Fibroblast of peridontal ligament (primary cell): ENCODE measurements around the gene TTC12.

ENCODE experiments used
- DNase-seq: peaks from one replicate; pipeline ENCODE4 v3.0.0-alpha.2; 2010; ENCODE audit errors: extremely low read depth

The TTC12 gene

GRCh38 chr11:113376156-113376555 lies 61.8 kb downstream of the TTC12 start:
- DNase-seq, result no peak

- DNase-seq, result peak; percentile 48
These were observed 63.5 kb downstream of the TTC12 start for GRCh38 chr11:113377681-113378412.

GRCh38 chr11:113378692-113379091 lies 64.3 kb downstream of the TTC12 start:
- no peak for DNase-seq

DNA sequence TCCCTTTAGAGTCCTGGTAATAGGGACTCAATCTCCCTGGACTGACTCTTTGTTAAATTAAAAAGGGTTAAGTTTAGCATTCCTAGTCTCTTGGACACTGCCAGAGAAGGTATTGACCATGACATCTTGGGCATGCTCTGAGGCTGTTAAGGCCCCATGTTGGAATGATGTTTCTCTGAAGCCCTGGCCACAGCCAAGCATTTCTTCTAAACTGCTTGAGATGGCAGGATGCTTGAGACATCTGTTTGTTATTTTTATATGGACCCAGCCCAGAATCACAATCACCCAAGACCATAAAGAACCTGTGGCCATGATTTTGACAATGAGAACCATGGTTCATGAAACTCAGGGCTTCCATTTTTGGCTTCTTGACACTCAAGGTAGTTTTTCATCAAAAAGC lies 67.7 kb downstream of the TTC12 start:
- DNase-seq, result peak; percentile 36

DNA sequence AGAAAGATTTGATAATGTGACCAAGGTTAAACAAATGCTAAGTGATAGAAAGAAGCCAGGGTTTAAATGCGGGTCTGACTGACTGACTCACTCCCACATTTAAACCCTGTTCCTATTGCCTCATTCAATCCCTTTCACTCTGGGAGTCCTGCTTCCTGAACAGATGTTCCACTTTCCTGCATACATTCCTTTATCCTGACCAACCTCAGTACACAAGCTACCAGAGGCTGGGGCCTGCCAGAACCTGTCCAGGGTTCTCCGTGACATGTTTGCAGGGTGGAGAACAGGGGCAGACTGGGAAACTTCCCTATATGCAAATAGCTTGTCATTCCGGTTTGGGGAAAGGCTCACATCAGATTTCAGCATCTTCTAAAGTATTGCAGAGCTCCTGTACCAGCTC lies 70.2 kb downstream of the TTC12 start:
- DNase-seq, result peak; percentile 87

- DNase-seq, result no peak
These were observed 71.4 kb downstream of the TTC12 start for GRCh38 chr11:113385749-113386148.

GRCh38 chr11:113386866-113387265 lies 72.5 kb downstream of the TTC12 start:
- DNase-seq, result no peak

GRCh38 chr11:113387605-113388211 lies 73.3 kb downstream of the TTC12 start, which contains the start of gene ANKK1:
ANKK1 (plus strand) TSS chr11:113387779; CDS start chr11:113387885, 106 bp downstream.
- DNase-seq, result no peak

- no peak for DNase-seq
These were observed 74.9 kb downstream of the TTC12 start for GRCh38 chr11:113389272-113389671.

GRCh38 chr11:113392236-113392921 lies 78.0 kb downstream of the TTC12 start:
- DNase-seq, result peak; percentile 51

DNA sequence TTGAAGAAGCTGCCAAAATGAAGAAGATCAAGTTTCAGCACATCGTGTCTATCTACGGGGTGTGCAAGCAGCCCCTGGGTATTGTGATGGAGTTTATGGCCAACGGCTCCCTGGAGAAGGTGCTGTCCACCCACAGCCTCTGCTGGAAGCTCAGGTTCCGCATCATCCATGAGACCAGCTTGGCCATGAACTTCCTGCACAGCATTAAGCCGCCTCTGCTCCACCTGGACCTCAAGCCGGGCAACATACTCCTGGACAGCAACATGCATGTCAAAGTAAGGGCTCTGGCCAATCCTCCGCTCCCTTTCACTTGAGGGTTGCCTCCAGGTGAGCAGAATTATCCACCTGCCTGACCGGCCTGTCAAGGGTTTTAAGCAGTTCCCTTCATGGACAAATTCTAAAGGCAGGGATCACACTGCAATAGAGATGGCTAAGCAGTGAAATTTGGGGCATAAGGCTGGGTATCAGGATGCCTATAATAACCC lies 79.2 kb downstream of the TTC12 start:
- DNase-seq, result no peak

DNA sequence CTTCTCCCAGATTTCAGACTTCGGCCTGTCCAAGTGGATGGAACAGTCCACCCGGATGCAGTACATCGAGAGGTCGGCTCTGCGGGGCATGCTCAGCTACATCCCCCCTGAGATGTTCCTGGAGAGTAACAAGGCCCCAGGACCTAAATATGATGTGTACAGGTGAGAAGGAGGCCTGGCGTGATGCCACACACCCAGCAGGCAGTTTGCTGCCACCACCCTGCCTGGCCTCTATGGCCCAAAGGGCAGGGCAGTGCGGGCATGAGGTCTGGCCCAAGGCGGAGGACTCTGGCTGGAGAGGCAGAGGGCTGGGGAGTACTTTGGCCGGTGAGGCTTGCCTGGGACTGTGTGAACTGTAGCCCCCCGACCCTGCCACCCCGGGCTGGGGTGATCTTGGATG lies 80.5 kb downstream of the TTC12 start:
- no peak for DNase-seq

DNA sequence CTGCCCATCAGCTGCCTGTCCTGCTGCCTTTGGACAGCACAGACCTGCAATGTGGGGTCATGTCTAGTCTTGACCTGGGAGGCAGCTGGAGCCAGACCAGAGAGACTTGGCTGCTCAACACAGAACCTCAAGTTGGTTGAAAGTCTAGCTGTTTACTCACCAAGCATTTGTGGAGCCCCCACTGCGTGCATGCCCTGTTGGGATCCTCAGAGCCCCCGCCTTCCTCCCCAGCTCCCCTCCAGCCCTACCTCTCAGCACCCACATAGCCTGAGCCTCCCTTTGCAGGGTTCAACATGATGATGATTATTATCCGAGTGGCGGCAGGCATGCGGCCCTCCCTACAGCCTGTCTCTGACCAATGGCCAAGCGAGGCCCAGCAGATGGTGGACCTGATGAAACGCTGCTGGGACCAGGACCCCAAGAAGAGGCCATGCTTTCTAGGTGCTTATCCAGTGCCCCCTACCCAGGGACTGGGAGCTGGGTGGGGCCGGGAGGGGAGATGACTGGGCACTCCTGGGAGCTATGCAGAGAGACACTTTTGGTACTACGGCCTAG lies 81.5 kb downstream of the TTC12 start:
- no peak for DNase-seq

DNA sequence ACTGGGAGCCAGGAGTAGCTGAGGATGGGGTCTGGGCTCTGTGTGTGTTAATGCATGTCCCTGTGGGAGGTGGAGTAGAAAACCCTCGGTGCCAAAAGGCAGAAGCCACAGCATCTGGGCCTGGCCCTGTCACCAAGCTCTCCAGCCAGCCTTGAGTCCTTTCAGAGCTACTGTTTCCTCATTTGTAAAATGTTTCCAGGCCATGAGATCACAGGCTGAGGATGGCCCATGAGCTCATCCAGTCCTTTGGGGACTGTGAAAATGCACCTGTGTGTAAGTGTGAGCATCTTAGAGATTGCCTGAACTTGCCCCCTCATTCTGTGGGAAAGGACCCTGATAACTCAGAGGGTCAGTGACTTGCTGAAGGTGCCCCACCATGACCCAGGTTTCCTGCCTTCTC lies 82.3 kb downstream of the TTC12 start:
- no peak for DNase-seq

DNA sequence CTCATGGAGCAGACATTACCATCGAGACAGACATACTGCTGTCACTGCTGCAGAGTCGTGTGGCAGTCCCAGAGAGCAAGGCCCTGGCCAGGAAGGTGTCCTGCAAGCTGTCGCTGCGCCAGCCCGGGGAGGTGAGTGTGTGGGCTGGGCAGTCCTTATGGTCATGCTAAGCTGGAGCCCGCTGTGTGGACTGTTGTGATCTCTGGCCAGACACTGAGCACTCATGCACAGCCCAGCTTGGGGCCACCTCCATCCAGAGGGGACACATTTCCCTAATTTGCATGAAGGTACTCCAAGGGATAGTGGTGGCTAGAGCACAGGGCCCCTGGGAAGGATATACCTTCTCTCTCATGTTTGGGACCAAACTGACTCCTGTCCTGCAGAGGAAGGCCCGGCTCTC lies 82.8 kb downstream of the TTC12 start:
- no peak for DNase-seq

DNA sequence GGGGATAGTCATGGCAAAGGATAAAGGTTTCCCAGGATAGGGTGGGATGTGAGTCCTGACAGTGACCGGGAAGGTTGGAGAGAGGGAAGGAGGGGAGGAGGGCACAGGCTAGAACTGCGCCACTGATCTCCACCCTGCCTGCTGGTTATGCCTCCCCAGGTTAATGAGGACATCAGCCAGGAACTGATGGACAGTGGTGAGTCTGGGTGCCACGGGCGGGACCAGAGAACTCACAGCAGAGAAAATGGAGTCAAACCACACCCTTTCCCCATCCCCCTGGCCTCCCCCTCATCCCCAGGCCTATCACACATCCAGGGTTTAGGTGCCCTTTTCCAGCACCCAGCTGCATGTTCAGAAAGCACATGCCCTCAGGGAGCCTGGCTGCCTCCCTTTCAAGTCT lies 83.4 kb downstream of the TTC12 start:
- DNase-seq, result no peak

- no peak for DNase-seq
These were observed 84.5 kb downstream of the TTC12 start for GRCh38 chr11:113398669-113399430.

DNA sequence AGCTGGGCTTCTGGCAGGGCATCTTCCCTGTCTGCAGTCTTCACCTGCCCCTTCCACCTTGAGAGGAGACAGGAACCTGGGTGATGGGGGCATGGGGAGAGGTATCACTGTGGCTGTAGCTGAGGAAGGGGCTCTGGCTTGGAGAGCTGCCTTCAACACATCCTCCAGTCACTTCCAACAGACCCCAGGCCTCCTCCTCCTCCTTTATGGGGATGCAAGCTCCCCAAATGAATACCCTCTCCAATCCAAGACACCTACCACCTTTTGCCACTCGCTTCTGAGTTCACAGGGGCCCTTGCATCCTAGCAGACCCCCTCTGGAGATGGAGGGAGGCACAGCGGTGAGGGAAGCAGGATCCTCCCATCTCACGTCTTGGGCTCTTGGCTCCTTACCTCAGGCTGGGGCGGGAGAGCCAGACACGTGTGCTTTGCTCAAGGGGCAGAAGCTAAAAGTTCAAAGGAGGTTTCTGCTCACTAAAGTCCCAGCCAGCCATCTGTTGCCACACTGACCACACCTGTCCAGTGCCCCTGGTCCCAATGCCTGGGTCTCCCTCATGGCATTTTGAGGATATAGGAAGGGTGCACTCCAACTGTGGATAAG lies 86.3 kb downstream of the TTC12 start:
- no peak for DNase-seq

DNA sequence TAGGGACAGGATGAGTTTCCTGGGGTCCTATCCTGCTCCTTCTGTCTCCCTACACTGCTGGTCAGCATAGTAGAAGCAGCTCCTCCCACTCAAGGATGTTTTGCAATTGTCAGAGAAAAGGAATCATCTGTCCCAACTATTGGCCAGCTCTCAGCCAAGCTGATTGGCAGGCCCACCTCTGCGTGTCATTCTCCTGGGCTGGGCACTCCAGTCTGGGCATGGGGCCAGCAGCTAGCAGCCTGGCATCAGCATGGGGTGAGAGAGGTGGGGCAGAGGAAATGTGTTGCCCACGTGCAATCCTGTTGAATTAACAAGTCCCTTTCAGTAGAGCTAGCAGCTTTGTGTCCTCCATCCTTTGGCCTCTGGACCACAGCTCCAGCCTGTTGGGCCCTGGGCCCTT lies 87.3 kb downstream of the TTC12 start:
- DNase-seq, result peak; percentile 13

DNA sequence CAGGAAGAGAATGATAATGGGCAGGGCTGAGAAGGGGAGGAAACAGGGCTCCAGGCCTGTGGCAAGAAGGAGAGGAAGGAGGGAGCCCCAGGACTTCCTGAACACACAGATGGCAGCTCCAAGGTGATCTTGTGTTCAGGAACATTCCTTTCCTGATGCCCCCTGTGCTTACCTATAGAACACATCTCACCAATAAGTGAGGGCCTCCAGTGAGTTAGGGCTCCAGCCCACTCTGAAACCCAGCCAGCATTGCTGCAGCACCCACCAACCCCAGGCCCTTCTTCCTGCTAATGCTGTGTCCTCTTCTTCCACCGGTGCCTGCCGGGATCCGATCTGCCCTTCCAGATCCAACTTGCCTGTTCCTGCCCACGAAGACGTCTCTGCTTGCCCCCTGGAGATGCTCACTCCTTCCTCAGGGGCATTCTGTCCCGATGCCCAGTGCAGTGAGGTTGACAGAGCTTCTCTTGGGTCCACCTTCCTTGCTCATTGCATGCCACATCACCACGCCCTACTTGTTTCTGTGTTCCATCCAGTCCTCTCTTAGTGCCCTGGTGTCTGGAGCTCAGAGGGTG lies 90.6 kb downstream of the TTC12 start:
- DNase-seq, result no peak
